ENCODE data around the gene ROBO1. TPM values are rescaled to one million over a fixed set of nuclear protein-coding genes. Genes with fewer than 3 reads are reported as not detected.

Gene ROBO1
- total RNA-seq, 2 experiments from 2014 or later = 0.36 to 0.69 TPM

GRCh38 chr3:78978037-78978436 is 789.8 kb downstream of the ROBO1 start:
- CTCF ChIA-PET = no interaction called here
- DNase-seq (no peak), ATAC-seq (ENCODE audit: poor library complexity) (no peak)
- Histone ChIP-seq H3K27ac (ENCODE audit: low read depth in 1 of 2, low read length in 2 of 2) (no peak overlapping the region), H3K9me3 (ENCODE audit: control insufficient read depth in 1 of 2, insufficient read depth in 1 of 2, low read length in 2 of 2) (no peaks in the 10 kb centered on the region), H3K36me3 (ENCODE audit: insufficient read depth, low read length) (no peaks in the 10 kb centered on the region), H3K27me3 (ENCODE audit: control insufficient read depth in 1 of 2, insufficient read depth in 2 of 2, low read length in 2 of 2) (no peaks in the 10 kb centered on the region), H3K4me3 (ENCODE audit: low read length) (no peak overlapping the region), H3K4me1 (ENCODE audit: insufficient read depth, low read length) (no peaks in the 10 kb centered on the region)
- Mint-ChIP-seq H3K4me3 (no peak overlapping the region), H3K36me3 (ENCODE audit: low read depth) (no peaks in the 10 kb centered on the region), H3K4me1 (ENCODE audit: low read depth) (no peaks in the 10 kb centered on the region), H3K27me3 (no peaks in the 10 kb centered on the region), H3K27ac (no peak overlapping the region), H3K9me3 (peaks cover 5% of the 10 kb centered on the region)
- POLR2A ChIA-PET = no interaction called here
- intact Hi-C loops (cut with DNase I, micrococcal nuclease) = no loop called here
- no peak for TF ChIP-seq CTCF (IDR thresholded peaks at IDR 0.05)

- intact Hi-C loops (cut with DNase I, micrococcal nuclease) = no loop called here
- no peak for ATAC-seq (ENCODE audit: poor library complexity)
- no peak overlapping the region for H3K4me3 Mint-ChIP-seq
- no peaks in the 10 kb centered on the region for H3K4me1 Mint-ChIP-seq (ENCODE audit: low read depth)
- ChIA-PET POLR2A (no interaction called here), CTCF (no interaction called here)
- Histone ChIP-seq H3K27ac (ENCODE audit: low read depth in 1 of 2, low read length in 2 of 2) (no peak overlapping the region), H3K4me1 (ENCODE audit: insufficient read depth, low read length) (no peaks in the 10 kb centered on the region), H3K4me3 (ENCODE audit: low read length) (no peak overlapping the region), H3K36me3 (ENCODE audit: insufficient read depth, low read length) (no peaks in the 10 kb centered on the region), H3K27me3 (ENCODE audit: control insufficient read depth in 1 of 2, insufficient read depth in 2 of 2, low read length in 2 of 2) (no peaks in the 10 kb centered on the region), H3K9me3 (ENCODE audit: control insufficient read depth in 1 of 2, insufficient read depth in 1 of 2, low read length in 2 of 2) (peaks cover 0 to 3% of the 10 kb centered on the region in 2 experiments)
- H3K27me3 Mint-ChIP-seq = no peaks in the 10 kb centered on the region
- H3K36me3 Mint-ChIP-seq (ENCODE audit: low read depth) = no peaks in the 10 kb centered on the region
- H3K9me3 Mint-ChIP-seq = peaks cover 6% of the 10 kb centered on the region
- no peak for TF ChIP-seq CTCF (IDR thresholded peaks at IDR 0.05)
- no peak for DNase-seq
- no peak overlapping the region for H3K27ac Mint-ChIP-seq
These were observed 790.7 kb downstream of the ROBO1 start for GRCh38 chr3:78977073-78977472.

GRCh38 chr3:78976200-78976599 is 791.6 kb downstream of the ROBO1 start:
- Histone ChIP-seq H3K27ac (ENCODE audit: low read depth in 1 of 2, low read length in 2 of 2) (no peak overlapping the region), H3K4me1 (ENCODE audit: insufficient read depth, low read length) (no peaks in the 10 kb centered on the region), H3K9me3 (ENCODE audit: control insufficient read depth in 1 of 2, insufficient read depth in 1 of 2, low read length in 2 of 2) (peaks cover 3 to 6% of the 10 kb centered on the region in 2 experiments), H3K27me3 (ENCODE audit: control insufficient read depth in 1 of 2, insufficient read depth in 2 of 2, low read length in 2 of 2) (no peaks in the 10 kb centered on the region), H3K4me3 (ENCODE audit: low read length) (no peak overlapping the region), H3K36me3 (ENCODE audit: insufficient read depth, low read length) (no peaks in the 10 kb centered on the region)
- no peaks in the 10 kb centered on the region for H3K4me1 Mint-ChIP-seq (ENCODE audit: low read depth)
- DNase-seq (no peak), ATAC-seq (ENCODE audit: poor library complexity) (no peak)
- H3K36me3 Mint-ChIP-seq (ENCODE audit: low read depth) = no peaks in the 10 kb centered on the region
- no peak overlapping the region for H3K27ac Mint-ChIP-seq
- no peak for TF ChIP-seq CTCF (IDR thresholded peaks at IDR 0.05)
- CTCF ChIA-PET = no interaction called here
- H3K9me3 Mint-ChIP-seq = peaks cover 6% of the 10 kb centered on the region
- POLR2A ChIA-PET = no interaction called here
- no peaks in the 10 kb centered on the region for H3K27me3 Mint-ChIP-seq
- intact Hi-C loops (cut with DNase I, micrococcal nuclease) = no loop called here
- H3K4me3 Mint-ChIP-seq = no peak overlapping the region

Data from CD4-positive, alpha-beta T cell (primary cell).